G401 (cell line): ENCODE measurements around the gene ZMYND8. TPM values are rescaled to one million over a fixed set of nuclear protein-coding genes. Genes with fewer than 3 reads are reported as not detected.
A peak's percentile ranks its signal among the peaks of the same experiment; 100 is the strongest.
"Not testable (repeated sequence)": the region's sequence is repeated elsewhere in the genome, so short reads cannot be mapped to it uniquely, and the experiment has no call there.

Experiments
- DNase-seq: peaks from one replicate; pipeline ENCODE4 v3.0.0-alpha.2; 2015; ENCODE audit warnings: low spot score
- in situ Hi-C: cut with HindIII; loops from 2 replicates; pipeline ENCODE4 v1.10.0; 2016; ENCODE audit warnings: low sequenced_read_pairs, mixed read lengths
- total RNA-seq: library from RNA; depleted of rRNA; stranded (reverse); fragments of >200 nt; shearing (Covaris generic); gene quantifications from 2 replicates; pipeline ENCODE4 v1.2.3, GENCODE V29; 2014

The ZMYND8 gene
- total RNA-seq, 1 experiment from 2014 or later: 24.7 TPM

DNA sequence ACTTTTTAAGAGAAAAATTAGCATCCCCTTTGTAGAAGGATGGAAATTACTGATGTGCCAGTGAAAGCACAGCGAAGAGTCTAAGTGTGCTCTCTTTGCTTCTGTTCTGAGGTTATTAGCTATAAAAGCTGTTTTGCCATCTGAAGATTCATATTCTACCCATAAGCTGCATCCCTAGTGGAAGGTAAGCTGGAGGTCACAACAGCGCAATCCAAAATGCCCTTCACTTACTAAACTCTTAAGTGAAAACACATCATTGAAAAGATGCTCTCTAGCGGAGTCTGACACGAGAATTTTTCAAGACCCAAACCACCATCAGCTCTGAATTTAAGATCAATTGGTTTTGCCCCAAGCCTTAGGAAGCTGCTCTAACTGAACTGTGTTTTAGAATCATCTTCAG is 113.5 kb downstream of the ZMYND8 start:
- DNase-seq: no peak
- in situ Hi-C loops: no loop called here

DNA sequence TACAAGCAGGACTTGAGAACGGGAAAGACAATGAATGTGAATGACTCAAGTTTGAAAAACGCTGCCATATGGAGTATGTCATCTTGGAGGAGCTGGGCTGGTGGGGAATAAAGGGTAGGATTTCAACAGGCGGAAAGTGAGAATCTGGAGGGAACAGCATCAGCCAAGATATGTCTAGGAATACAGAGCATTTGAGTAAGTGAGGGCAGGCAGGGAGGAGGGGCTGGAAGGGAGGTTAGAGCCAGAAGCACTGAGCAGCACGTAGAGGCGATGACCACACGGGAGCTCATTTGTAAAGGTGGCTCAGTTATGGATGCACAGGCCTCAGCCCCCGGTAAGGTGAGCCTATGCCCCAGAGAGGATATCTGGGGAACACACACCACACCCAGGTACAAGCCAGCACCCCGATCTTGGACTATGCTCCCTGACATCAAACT is 115.1 kb downstream of the ZMYND8 start:
- in situ Hi-C loops: no loop called here
- DNase-seq: no peak

DNA sequence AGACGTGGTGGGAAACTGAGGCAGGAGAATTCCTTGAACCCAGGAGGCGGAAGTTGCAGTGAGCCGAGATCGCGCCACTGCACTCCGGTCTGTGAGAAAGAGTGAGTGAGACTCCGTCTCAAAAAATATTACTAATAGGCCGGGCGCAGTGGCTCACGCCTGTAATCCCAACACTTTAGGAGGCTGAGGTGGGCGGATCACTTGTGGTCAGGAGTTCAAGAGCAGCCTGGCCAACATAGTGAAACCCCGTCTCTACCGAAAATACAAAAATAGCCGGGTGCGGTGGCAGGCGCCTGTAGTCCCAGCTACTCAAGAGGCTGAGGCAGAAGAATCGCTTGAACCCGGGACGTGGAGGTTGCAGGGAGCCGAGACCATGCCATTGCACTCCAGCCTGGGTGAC is 116.4 kb downstream of the ZMYND8 start:
- in situ Hi-C loops: not testable (repeated sequence)

DNA sequence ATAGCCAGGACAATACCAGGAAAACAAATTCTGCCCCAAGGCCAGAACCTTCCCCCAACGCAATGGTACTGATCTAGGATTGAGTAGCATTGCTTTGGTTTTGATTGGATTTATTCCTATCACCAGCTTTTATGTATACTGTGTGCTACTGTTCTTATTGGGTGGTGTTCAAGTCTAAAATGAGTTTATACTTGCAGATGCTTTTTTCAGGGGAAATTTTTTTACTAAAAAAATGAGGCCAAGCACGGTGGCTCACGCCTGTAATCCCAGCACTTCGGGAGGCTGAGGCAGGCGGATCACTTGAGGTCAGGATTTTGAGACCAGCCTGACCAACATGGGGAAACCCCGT is 116.8 kb downstream of the ZMYND8 start:
- no peak for DNase-seq
- in situ Hi-C loops: no loop called here

More for the DNA sequence above, 116.4 kb downstream of the ZMYND8 start:
- not testable (repeated sequence) for DNase-seq

DNA sequence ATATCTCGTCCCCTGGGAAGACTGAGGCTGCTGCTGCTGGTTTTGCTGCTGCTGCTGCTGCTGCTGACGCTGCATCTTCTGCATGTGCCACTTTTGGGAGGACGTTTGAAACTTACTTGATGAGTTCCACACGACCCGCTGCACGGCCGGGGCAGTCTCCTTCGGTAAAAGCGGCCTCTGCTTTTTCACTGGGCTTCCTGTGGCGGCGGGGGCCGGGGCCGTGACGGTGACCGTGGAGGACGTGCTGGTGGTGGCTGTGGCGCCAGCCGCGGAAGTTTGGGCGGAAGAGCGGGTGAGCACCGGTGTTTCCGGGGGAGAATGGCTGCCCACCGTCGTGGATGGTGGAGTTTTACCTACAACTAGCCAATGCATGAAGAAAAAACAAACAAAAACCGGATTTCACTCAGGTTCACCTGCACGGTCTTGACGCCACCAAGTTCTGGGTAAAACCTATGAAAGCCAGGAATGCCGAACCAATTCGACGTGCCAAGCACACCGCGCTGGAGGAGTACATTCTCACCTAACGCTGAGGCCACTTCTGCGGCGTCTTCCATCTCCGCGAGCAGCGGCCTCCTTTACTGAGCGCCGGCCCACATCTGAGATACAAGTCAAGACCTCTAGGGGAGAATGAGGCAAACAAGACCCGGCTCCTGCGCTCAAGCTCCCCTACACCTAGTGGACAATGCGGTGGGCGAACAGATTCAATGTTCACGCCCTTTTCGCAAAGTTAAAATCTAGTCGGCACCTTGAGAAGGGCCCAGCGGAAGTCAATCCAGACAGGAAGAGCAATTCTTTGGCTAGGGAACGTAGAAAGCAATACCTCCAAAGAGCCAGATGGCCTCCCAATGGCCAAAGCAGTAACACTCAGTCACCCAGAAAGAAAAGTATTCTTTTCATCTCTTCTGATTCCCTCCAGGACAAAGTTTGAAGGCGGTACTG is 117.5 kb downstream of the ZMYND8 start:
- in situ Hi-C loops: no loop called here
- no peak for DNase-seq

DNA sequence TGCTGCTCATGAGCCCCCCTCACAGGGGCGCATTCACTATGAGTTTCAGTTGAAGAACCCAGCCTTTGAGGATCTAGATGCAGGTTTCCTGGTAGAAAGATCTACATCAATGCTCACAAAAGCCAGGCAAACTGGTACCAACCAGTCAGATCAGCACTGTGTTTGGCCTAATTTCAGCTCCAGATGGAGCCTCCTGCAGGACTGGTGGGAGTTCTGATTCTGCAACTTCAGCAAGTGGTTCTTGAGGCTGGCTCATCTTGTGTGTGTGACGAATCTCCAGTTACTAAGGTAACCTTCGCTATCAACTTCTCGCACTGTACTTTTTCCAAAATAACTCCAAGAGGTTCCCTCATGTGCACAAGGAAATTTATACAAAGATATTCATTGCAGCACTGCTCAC is 118.8 kb downstream of the ZMYND8 start:
- in situ Hi-C loops: no loop called here
- DNase-seq: peak; percentile 94

DNA sequence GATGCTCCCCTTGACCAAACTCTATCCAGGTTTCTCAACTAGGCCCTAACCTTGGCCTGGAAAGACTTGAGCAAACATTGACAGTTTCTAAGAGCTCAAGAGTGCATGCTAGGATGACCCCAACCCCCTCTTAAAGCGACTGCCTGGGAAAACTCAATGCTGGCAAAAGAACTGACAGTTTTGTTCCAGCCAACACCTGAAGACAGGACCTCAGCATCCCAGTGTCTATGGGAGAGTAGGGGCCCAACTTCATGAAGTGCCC is 119.9 kb downstream of the ZMYND8 start:
- no peak for DNase-seq
- in situ Hi-C loops: no loop called here

DNA sequence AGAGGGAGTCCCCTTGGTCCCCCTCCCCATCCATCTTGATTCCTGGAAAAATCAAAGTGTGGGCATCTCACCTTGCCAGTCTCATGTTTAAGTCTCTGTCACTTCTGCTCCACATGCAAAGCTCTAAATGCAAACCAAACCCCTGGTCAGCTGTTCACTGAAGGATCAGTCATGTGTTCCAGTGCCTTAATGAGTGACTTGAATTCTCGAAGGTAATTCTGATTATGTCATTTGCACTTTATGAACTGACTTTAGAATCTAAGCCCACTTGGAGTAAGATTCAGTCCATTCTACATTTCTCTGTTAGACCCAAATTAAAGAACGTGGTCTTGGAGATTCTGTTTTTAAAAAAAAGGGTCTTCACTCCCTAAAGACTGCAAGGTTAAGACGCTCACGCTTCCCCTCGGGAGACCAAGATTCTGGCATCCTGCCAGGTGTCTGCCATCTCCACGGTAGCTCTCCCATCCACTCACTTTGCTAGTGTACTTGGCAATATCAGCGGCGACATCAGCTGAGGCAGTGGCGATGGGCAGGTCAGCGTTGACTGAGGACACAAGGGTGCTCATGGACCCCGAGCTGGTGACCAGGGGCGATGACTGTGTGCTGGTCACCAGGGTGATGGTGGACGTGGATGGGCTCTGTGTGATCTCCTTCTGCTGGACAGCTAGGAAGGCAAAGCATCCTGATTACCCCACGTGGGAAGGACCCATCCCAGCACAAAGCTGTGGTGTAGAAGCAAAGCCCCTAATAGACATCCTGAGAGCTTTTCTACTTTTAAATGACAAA is 120.5 kb downstream of the ZMYND8 start:
- no peak for DNase-seq
- in situ Hi-C loops: no loop called here

DNA sequence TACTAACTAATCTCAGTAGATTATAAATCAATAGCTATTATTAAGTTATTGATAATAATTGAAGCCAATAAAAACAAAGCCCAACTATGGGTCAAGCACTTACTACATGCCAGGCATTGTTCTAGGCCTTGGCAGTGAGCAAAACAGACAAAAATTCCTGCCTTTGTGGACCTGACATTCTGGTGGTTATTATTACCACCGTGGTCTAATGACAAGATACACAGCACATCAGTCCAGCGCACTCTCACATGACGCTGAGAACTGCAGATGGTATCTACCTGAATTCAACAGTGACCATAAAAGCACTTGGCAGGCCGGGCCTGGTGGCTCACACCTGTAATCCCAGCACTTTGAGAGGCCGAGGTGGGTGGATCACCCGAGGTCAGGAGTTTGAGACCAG is 121.4 kb downstream of the ZMYND8 start:
- DNase-seq: no peak
- in situ Hi-C loops: no loop called here

DNA sequence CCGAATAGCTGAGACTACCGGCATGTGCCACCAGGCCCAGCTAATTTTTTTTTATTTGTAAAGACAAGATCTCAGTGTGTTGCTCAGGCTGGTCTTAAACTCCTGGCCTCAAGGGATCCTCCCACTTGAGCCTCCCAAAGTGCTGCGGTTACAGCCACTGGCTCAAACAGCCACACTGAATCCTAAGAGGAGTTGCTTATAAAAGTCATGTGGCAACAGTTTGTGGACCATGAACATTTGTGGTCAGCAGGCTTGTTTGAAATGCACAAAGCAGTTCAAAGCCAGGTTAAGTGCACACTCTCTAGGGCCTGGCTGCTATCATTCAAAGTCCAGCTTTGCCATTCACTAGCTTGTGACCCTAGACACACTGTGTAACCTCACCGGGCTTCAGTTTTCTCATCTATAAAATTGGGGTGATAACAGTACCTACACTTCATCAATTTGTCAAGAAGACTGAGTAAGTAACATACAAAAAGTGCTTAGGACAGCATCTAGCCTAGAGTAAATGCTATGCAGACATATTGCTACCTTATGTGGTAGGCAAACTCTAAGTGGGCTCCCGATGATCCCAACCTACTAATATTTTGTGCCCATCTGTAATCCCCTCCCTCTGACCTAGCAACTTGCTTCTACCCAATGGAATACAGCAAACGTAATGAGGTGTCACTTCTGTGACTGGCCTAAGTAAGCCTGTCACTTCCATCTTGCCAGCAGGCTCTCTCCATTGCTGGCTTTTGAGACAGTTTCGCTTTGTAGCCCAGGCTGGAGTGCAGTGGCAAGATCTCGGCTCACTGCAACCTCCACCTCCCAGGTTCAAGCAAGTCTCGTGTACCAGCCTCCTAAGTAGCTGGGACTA is 122.9 kb downstream of the ZMYND8 start:
- in situ Hi-C loops: no loop called here
- no peak for DNase-seq

DNA sequence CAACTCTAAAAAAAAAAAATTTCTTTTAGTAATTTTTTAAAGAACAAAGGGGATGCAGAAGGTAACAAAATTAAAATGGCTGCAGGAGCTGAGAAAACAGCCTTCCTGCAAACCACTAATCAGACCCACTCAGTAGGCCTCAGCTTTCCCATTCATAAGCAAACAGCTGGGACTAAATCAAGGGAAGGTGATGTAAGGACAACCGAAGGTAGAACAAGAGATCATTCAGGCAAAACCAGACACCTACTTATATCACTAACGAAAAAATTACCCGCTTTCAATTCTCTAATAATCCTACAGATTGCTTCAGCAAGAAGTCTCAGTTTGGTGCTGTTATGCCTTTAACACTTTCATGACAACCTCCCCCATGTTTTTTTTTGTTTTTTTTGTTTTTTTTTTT is 124.0 kb downstream of the ZMYND8 start:
- DNase-seq: no peak
- in situ Hi-C loops: no loop called here

DNA sequence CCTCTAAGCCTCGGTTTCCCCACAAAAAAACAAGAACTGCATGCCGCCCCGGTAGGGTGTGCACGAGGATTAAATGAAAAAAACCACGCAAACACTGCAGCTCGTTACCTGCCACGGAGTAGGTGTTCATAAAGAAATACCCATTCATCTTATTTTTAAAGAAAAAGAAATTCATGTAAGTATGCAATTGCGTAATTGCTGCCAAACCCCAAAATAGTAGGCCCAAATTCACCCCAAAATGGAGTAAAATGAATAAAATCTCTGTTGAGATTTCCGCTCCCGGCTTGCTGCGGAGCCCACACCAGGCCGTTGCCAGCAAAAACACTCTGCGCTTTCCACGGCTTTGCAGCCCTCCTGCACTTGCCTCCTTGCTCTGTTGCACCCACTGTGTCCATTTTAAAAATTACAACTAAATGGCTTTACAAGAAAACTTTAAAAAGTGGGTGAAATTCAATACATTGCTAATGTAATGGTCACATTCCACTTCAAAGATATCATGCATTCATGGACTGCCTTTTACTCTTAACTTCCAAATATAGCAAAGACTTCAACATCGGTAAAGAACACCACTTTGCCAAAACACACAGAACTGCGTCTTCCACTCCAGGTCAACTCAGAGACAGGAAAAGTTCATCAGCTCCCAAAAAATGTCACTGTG is 125.0 kb downstream of the ZMYND8 start:
- in situ Hi-C loops: no loop called here
- DNase-seq: no peak

DNA sequence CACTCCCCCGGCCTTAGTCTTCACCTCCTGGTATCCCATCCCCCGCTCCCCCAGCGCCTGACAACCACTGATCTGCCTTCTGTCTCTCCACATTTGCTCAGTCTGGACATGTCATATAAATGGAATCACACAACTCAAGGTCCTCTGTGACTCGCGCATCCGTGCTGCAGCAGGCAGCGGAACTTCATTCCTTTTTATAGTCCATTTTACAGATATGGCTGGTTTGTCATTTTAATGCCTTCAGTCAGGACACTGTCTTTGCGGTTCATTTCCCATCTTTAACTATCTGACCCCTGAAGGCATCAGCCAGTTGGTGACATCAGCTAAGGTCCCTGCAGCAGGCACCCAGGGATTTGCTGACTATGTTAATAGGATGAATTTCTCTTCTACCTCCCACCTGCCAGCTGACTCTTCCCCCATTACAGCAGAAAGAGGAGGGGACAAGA is 125.7 kb downstream of the ZMYND8 start:
- in situ Hi-C loops: no loop called here
- DNase-seq: peak; percentile 31

DNA sequence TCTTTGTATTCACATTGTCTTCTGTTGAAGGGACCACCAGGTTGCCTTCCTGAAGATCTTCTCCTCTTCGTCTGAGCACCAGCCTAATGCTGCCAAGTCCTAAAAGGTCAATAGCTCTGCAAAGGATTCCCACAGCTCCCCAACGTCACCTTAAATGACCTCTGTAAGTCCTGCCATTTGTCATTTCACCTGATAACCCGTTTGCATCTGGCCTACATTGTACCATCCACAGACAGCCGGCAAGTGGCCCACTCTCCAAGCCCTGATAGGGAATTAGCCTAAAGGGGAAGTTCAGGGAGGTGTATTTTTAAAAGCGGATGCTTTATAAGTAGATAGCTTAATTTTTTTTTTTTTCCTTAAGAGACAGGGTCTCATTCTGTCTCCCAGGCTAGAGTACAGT is 127.8 kb downstream of the ZMYND8 start:
- in situ Hi-C loops: no loop called here
- no peak for DNase-seq

DNA sequence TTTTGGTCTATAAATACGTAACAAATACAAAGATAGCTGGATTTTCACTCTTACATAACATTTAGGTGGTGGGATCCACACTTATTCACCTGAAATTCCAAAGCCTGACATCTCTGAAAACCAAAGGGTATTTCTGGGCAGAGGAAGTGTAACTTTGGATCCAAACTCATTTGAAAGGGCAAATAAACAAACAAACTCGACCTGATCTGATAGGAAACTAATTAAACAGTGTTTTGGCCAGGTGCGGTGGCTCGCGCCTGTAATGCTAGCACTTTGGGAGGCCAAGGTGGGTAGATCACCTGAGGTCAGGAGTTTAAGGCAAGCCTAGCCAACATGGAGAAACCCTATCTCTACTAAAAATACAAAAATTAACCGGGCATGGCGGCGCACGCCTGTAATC is 128.9 kb downstream of the ZMYND8 start:
- DNase-seq: no peak
- in situ Hi-C loops: no loop called here

DNA sequence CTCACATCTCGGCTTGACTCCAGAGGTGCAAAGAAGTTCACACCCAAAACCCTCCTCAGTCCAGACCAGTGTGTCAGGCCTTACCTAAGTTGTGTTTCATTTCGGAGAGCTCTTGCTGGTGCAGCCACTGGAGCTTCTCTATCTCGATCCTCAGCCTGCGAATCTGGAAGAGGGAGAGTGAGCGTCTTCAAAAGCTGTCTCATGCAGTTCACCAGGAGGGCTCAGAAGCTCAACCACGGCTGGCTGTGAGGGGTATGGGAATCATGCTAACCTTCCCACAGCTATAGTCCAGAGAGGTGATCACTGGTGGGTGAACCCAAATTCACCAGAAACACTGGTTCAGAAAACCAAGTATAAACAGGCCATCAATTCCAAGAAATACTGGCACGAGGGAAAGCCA is 129.4 kb downstream of the ZMYND8 start:
- in situ Hi-C loops: no loop called here
- no peak for DNase-seq

DNA sequence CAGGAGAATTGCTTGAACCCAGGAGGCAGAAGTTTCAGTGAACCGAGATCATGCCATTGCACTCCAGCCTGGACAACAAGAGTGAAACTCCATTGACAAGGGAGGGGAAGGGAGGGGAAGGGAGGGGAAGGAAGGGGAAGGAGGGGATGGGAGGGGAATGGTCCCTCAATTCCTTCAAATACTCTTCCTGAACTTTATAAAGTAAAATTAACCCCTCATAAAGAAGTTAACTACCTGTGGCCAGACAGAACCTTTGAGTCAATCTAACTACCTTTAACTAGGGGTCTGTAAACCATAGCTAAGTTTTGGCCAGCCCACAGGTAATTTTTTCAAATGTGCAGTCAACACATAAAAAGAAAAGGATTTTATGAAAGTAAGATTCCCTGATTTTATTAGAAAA is 131.0 kb downstream of the ZMYND8 start:
- no peak for DNase-seq
- in situ Hi-C loops: no loop called here

DNA sequence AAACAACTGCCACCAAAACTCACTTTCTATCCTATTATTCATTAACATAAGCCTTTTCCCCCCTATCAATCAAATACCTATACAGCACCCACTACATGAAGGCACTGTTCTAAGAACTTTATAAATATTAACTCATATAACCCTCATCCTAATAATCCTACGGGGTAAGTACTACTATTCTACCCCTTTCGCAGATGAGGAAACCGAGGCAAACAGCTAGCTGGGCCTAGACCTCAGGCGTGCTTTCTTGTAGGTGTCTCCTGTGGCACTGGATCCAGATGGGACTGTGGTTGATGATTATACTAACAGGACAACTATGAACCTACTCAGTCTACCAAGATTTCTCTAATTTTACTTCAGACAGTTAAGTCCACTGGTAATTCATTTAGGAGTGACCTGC is 131.6 kb downstream of the ZMYND8 start:
- no peak for DNase-seq
- in situ Hi-C loops: no loop called here

DNA sequence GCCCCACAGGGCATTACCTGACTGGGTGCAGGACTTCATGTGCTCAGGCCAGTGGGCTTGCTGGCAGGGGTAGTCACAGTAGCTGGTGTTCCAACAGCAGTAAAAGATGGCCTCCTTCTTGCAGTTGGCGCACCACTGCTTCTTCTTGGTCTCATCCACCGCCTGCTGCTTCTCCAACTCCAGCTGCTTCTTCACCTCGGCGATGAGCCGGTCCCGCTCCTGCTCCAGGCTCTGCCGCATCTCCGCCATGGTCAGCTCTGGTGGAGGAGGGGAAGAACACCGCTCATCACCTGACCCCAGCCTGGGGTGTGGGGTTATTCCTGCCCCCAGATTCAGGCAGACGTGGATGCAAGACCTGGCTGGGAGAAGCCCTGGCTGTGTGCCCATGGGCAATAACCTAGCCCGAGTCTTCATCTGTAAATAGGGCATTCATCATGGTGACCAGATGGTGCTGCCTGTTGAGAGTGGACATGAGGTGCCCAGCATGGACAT is 132.2 kb downstream of the ZMYND8 start:
- peak; percentile 96 for DNase-seq
- in situ Hi-C loops: no loop called here
